Epithelial cell of prostate (primary cell): ENCODE results near the gene ZMYM1.

ENCODE experiments used
- DNase-seq: peaks from one replicate; pipeline ENCODE4 v3.0.0-alpha.2; 2011; ENCODE audit warnings: low read depth, low spot score
- H3K27ac ChIP-seq: fragments of 450-650 bp; 2 replicates; pipeline ENCODE4 v1.5.1; 2017; ENCODE audit warnings: mild to moderate bottlenecking

Gene ZMYM1

DNA sequence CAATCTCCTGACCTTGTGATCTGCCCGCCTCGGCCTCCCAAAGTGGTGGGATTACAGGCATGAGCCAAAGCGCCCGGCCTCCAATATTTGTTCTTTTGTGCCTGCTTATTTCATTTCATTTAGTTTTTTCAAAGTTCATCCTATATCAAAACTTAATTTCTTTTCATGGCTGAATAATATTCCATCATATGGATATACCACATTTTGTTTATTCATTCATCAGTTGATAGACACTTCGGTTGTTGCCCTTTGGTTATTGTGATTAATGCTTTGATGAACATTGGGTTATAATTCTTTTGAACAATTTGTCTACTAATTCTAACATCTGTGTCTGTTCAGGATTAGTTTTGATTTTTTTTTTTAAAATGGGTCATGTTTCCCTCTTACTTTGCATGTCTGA lies 72.0 kb downstream of the ZMYM1 start:
- DNase-seq, result no peak
- H3K27ac ChIP-seq, result no peak overlapping the region

DNA sequence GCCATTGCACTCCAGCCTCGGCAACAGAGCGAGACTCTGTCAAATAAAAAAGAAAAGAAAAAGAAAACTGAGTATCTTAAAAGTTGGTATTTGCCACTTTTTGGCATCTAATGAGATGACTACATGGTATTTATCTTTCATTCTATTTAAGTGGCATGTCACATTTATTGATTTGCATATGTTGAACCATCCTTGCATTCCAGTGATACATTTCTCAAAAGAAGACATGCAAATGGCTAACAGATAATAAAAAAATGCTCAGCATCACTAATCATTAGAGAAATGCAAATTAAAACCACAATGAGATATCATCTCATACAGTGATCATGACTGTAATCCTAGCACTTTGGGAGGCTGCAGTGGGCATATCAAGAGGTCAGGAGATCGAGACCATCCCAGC lies 85.7 kb downstream of the ZMYM1 start:
- H3K27ac ChIP-seq, result no peak overlapping the region
- DNase-seq, result no peak
